AG04449 (cell line): ENCODE results near the gene OXER1.
"Not testable (repeated sequence)": the region's sequence is repeated elsewhere in the genome, so short reads cannot be mapped to it uniquely, and the experiment has no call there.

Experiments
- CTCF ChIA-PET: fragments of 350-600 bp; formaldehyde crosslinking; extraction: SDS; loops from one replicate; lab custom pipeline; 2021; ENCODE audit warnings: antibody characterized with exemption; lab: Yijun Ruan, JAX
- POLR2A ChIA-PET: fragments of 400-600, 350-600 bp; formaldehyde crosslinking; extraction: SDS; loops from one replicate; lab custom pipeline; 2020; ENCODE audit warnings: antibody characterized with exemption, inconsistent platforms; lab: Yijun Ruan, JAX
- DNase-seq: peaks from one replicate; pipeline ENCODE4 v3.0.0-alpha.2; 2010; ENCODE audit warnings: low read depth, low spot score
- H3K4me3 ChIP-seq: 2 replicates; pipeline ENCODE4 v1.5.1; 2011; ENCODE audit warnings: low read depth, mild to moderate bottlenecking, control low read depth, low read length
- TF ChIP-seq, protein P1 (sequence below): IDR thresholded peaks from one replicate; pipeline ENCODE4 v1.5.1; 2011; ENCODE audit warnings: mild to moderate bottlenecking, moderate library complexity, low read length, control low read depth, inconsistent platforms; ENCODE audit not compliant: insufficient read depth; ENCODE audit errors: missing control alignments

Gene OXER1

DNA sequence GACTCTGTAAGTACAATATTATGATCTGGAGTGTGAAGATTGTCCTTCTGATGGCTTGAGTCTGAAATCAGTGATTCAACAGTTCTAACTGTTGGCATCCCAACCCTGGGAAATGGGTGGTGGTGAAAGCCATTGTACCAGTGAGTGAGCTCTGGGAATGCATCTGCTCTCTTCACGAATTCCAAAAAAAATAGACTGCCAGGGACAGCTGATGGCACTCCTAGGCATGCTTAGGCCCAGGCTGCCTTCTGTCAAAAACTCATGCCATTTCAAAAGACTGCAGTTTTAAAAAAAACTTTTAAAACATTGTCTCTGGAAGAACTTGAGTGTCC, 20.3 kb downstream of the OXER1 start:
- DNase-seq, result no peak
- ChIA-PET POLR2A (no interaction called here), CTCF (interaction anchor here (1.7 kb wide), 1 partner anchor 8 kb away, joined by 6 read pairs; no protein-coding TSS in a partner anchor)
- TF ChIP-seq, protein P1, sequence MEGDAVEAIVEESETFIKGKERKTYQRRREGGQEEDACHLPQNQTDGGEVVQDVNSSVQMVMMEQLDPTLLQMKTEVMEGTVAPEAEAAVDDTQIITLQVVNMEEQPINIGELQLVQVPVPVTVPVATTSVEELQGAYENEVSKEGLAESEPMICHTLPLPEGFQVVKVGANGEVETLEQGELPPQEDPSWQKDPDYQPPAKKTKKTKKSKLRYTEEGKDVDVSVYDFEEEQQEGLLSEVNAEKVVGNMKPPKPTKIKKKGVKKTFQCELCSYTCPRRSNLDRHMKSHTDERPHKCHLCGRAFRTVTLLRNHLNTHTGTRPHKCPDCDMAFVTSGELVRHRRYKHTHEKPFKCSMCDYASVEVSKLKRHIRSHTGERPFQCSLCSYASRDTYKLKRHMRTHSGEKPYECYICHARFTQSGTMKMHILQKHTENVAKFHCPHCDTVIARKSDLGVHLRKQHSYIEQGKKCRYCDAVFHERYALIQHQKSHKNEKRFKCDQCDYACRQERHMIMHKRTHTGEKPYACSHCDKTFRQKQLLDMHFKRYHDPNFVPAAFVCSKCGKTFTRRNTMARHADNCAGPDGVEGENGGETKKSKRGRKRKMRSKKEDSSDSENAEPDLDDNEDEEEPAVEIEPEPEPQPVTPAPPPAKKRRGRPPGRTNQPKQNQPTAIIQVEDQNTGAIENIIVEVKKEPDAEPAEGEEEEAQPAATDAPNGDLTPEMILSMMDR, result no peak
- no peak overlapping the region for H3K4me3 ChIP-seq

- no peak for DNase-seq
- TF ChIP-seq, protein P1, result no peak
- no peak overlapping the region for H3K4me3 ChIP-seq
- ChIA-PET CTCF (interaction anchor here (1.1 to 1.7 kb wide), 3 partner anchors 9 to 15 kb away, joined by 4 to 6 read pairs (median 5); no protein-coding TSS in a partner anchor), POLR2A (no interaction called here)
These were observed 20.9 kb downstream of the OXER1 start for GRCh38 chr2:42742740-42743658.

- POLR2A ChIA-PET, result no interaction called here
- TF ChIP-seq, protein P1, result no peak
- CTCF ChIA-PET, result no interaction called here
- no peak overlapping the region for H3K4me3 ChIP-seq
- no peak for DNase-seq
These were observed 22.8 kb downstream of the OXER1 start for GRCh38 chr2:42741140-42741539.

DNA sequence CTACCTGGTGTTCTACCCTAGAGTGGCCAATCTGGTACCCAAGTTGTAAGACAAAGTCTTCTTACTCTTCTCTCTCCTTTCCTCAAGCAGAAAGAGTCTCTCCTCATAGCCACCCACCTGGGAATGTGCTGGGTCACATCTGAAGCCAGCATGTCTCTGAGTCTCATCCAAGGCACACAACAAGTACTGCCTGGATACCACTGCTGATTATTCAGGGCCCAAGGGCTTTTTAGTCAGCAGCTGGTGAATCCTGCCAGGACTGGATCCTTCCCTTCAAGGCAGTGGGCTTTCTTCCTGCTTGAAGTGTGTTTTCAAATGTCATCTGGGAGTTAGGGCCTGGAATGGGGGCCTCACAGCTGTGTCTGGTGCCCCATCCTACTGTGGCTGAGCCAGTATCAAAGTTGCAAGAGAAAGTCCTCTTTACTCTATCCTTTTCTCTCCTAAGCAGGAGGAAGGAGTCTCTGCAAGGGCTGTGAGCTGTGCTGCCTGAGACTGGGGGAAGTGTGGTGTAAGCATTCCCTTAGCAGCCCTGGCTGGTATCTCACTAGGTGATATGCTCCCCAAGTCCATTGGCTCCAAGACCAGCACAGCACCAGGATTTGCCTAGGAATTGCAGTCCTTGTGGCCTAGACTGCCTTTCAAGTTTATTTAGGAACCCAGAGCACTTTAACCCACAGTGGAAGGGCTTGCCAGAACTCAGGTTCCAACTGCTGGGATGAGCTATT, 27.2 kb downstream of the OXER1 start:
- POLR2A ChIA-PET, result no interaction called here
- DNase-seq, result no peak
- CTCF ChIA-PET, result no interaction called here
- no peak overlapping the region for H3K4me3 ChIP-seq
- TF ChIP-seq, protein P1, result no peak

GRCh38 chr2:42733852-42734251, 30.1 kb downstream of the OXER1 start:
- no peak overlapping the region for H3K4me3 ChIP-seq
- no peak for DNase-seq
- ChIA-PET CTCF (no interaction called here), POLR2A (no interaction called here)
- TF ChIP-seq, protein P1, result no peak

GRCh38 chr2:42731316-42731715, 32.6 kb downstream of the OXER1 start:
- CTCF ChIA-PET, H3K4me3 ChIP-seq, DNase-seq, POLR2A ChIA-PET: not testable (repeated sequence)
